ENCODE results near the gene LCP2. TPM values are rescaled to one million over a fixed set of nuclear protein-coding genes. Genes with fewer than 3 reads are reported as not detected.
"Not testable (repeated sequence)": the region's sequence is repeated elsewhere in the genome, so short reads cannot be mapped to it uniquely, and the experiment has no call there.

The LCP2 gene
- total RNA-seq, 1 experiment from 2014 or later, result 0.61 TPM

DNA sequence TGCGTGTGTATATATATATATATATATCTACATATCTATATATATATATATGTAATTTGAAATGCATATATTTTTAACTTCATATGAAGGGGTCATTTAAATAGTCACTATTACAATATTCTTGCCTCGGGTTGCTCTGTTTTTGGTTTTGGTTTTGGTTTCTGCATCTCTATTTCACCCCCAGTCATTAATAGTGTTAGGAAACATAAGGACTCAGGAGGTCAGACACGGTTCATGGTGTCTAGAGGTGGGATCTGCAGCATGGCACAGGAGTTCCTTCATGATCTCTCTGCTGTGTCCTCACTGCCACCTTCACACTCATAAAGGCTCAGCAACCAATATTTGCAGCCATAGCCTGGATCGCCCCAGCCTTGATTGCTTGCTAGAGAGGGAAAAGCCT is 48.2 kb downstream of the LCP2 start (continued):
- TF ChIP-seq, protein P1, sequence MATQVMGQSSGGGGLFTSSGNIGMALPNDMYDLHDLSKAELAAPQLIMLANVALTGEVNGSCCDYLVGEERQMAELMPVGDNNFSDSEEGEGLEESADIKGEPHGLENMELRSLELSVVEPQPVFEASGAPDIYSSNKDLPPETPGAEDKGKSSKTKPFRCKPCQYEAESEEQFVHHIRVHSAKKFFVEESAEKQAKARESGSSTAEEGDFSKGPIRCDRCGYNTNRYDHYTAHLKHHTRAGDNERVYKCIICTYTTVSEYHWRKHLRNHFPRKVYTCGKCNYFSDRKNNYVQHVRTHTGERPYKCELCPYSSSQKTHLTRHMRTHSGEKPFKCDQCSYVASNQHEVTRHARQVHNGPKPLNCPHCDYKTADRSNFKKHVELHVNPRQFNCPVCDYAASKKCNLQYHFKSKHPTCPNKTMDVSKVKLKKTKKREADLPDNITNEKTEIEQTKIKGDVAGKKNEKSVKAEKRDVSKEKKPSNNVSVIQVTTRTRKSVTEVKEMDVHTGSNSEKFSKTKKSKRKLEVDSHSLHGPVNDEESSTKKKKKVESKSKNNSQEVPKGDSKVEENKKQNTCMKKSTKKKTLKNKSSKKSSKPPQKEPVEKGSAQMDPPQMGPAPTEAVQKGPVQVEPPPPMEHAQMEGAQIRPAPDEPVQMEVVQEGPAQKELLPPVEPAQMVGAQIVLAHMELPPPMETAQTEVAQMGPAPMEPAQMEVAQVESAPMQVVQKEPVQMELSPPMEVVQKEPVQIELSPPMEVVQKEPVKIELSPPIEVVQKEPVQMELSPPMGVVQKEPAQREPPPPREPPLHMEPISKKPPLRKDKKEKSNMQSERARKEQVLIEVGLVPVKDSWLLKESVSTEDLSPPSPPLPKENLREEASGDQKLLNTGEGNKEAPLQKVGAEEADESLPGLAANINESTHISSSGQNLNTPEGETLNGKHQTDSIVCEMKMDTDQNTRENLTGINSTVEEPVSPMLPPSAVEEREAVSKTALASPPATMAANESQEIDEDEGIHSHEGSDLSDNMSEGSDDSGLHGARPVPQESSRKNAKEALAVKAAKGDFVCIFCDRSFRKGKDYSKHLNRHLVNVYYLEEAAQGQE (IDR thresholded peaks at IDR 0.05; ENCODE audit: low read depth), result no peak
- TF ChIP-seq POLR2A (IDR thresholded peaks at IDR 0.05; ENCODE audit: borderline replicate concordance, extremely low read depth, insufficient read depth, insufficient read length) (no peak), EZH2 (IDR thresholded peaks at IDR 0.05) (no peak)

DNA sequence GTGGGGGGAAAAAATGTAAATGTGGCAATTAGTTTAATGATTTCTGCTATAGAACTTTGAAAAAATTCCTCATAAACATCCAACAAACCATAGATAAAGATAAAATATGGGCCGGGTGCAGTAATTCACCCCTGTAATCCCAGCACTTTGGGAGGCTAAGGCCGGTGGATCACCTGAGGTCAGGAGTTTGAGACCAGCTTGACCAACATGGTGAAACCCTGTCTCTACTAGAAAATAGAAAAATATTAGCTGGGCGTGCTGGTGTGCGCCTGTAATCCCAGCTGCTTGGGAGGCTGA is 48.7 kb downstream of the LCP2 start:
- POLR2A ChIA-PET; BruUV-seq (replicated peaks); intact Hi-C loops (cut with micrococcal nuclease); H3K4me1 ChIP-seq (ENCODE audit: control insufficient read depth in 1 of 2, insufficient read depth in 2 of 2, low read length in 2 of 2); H3K9me3 ChIP-seq (ENCODE audit: control insufficient read depth in 1 of 2, insufficient read depth in 1 of 2, low read depth in 1 of 2, low read length in 2 of 2); DNase-seq (ENCODE audit: low read depth, low spot score); CTCF ChIA-PET; H3K36me3 ChIP-seq (ENCODE audit: control insufficient read depth in 1 of 2, insufficient read depth in 2 of 2, low read length in 2 of 2); H3K9me2 ChIP-seq (ENCODE audit: insufficient read depth); H3K27ac ChIP-seq (ENCODE audit: low read depth, low read length); H3K4me3 ChIP-seq (replicated peaks in 1 of 2; ENCODE audit: low read depth in 1 of 2, low read length in 2 of 2); ATAC-seq; H2AFZ ChIP-seq (ENCODE audit: low read depth, low read length, poor library complexity, severe bottlenecking); H3K79me2 ChIP-seq (ENCODE audit: insufficient read depth, low read length); H4K20me1 ChIP-seq (ENCODE audit: insufficient read depth); H3K9ac ChIP-seq (ENCODE audit: low read length); RAD21 ChIA-PET (ENCODE audit: low non-redundant PET in 1 of 2, low total read pairs in 2 of 2, uncharacterized antibody in 2 of 2, unreplicated experiment in 2 of 2); H3K4me2 ChIP-seq (ENCODE audit: low read length): not testable (repeated sequence)
- H3K27me3 ChIP-seq (ENCODE audit: insufficient read depth, low read length), result peaks cover 74% of the 10 kb centered on the region

DNA sequence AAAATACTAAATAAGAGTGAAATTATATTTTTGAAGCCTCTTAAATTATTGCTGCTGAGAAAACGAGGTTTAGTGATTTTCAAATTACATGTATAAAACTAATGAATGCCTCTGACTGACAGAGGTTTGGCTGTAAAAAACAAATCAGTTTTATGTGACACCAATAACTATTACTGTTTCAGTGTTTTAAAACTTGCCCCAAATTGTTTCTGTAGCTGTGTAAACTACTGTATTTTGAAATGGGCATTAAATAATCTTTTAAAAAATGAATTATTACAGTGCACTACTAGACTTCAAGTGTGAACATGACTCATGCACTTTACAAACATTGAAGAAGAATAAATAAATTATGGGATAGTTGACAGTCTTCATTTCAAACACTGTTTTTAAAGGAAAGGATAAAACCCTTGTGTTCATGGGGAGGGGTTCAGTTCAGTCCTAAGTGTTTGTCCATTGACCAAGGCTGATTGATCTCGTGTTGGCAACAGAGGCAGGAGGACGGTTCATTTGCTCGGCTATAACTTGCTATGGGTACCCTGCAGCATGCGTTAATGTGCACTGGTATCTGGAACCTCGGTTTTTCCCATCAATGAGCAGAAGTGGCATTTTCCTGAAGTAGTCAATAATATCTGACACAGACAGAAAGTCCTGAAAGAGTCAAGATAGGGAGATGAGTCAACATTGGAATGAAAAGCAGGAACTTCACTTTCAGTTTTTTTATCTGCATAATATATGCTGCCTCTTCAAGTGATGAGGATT is 49.2 kb downstream of the LCP2 start:
- Histone ChIP-seq H2AFZ (ENCODE audit: low read depth, low read length, poor library complexity, severe bottlenecking) (no peak overlapping the region), H3K9me2 (ENCODE audit: insufficient read depth) (no peaks in the 10 kb centered on the region), H3K79me2 (ENCODE audit: insufficient read depth, low read length) (no peaks in the 10 kb centered on the region), H3K4me3 (replicated peaks in 1 of 2; ENCODE audit: low read depth in 1 of 2, low read length in 2 of 2) (no peak overlapping the region), H3K27ac (ENCODE audit: low read depth, low read length) (no peak overlapping the region), H4K20me1 (ENCODE audit: insufficient read depth) (no peaks in the 10 kb centered on the region), H3K9me3 (ENCODE audit: control insufficient read depth in 1 of 2, insufficient read depth in 1 of 2, low read depth in 1 of 2, low read length in 2 of 2) (no peaks in the 10 kb centered on the region), H3K9ac (ENCODE audit: low read length) (no peak overlapping the region), H3K36me3 (ENCODE audit: control insufficient read depth in 1 of 2, insufficient read depth in 2 of 2, low read length in 2 of 2) (no peaks in the 10 kb centered on the region), H3K4me1 (ENCODE audit: control insufficient read depth in 1 of 2, insufficient read depth in 2 of 2, low read length in 2 of 2) (no peaks in the 10 kb centered on the region), H3K4me2 (ENCODE audit: low read length) (no peak overlapping the region), H3K27me3 (ENCODE audit: insufficient read depth, low read length) (peaks cover 68% of the 10 kb centered on the region)
- RAD21 ChIA-PET (ENCODE audit: low non-redundant PET in 1 of 2, low total read pairs in 2 of 2, uncharacterized antibody in 2 of 2, unreplicated experiment in 2 of 2), result no interaction called here
- CTCF ChIA-PET, result no interaction called here
- DNase-seq (ENCODE audit: low read depth, low spot score) (no peak), ATAC-seq (no peak)
- POLR2A ChIA-PET, result no interaction called here
- intact Hi-C loops (cut with micrococcal nuclease), result no loop called here
- BruUV-seq (replicated peaks), result no TSS peak
- TF ChIP-seq EZH2phosphoT487 (IDR thresholded peaks at IDR 0.05; ENCODE audit: borderline replicate concordance), result no peak
- no peak for TF ChIP-seq TCF7L2 (IDR thresholded peaks at IDR 0.05; ENCODE audit: borderline replicate concordance, extremely low read depth, insufficient read depth, insufficient read length)
- TF ChIP-seq EZH2 (IDR thresholded peaks at IDR 0.05), result no peak
- TF ChIP-seq SIN3A (IDR thresholded peaks at IDR 0.05; ENCODE audit: low read depth), result no peak
- TF ChIP-seq, protein P2, sequence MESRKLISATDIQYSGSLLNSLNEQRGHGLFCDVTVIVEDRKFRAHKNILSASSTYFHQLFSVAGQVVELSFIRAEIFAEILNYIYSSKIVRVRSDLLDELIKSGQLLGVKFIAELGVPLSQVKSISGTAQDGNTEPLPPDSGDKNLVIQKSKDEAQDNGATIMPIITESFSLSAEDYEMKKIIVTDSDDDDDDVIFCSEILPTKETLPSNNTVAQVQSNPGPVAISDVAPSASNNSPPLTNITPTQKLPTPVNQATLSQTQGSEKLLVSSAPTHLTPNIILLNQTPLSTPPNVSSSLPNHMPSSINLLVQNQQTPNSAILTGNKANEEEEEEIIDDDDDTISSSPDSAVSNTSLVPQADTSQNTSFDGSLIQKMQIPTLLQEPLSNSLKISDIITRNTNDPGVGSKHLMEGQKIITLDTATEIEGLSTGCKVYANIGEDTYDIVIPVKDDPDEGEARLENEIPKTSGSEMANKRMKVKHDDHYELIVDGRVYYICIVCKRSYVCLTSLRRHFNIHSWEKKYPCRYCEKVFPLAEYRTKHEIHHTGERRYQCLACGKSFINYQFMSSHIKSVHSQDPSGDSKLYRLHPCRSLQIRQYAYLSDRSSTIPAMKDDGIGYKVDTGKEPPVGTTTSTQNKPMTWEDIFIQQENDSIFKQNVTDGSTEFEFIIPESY (IDR thresholded peaks at IDR 0.05; ENCODE audit: extremely low read depth, insufficient replicate concordance, low read length), result no peak
- no peak for TF ChIP-seq SRF (IDR thresholded peaks at IDR 0.05; ENCODE audit: low read depth)
- TF ChIP-seq EGR1 (IDR thresholded peaks at IDR 0.05; ENCODE audit: low read depth), result no peak
- TF ChIP-seq, protein P3, sequence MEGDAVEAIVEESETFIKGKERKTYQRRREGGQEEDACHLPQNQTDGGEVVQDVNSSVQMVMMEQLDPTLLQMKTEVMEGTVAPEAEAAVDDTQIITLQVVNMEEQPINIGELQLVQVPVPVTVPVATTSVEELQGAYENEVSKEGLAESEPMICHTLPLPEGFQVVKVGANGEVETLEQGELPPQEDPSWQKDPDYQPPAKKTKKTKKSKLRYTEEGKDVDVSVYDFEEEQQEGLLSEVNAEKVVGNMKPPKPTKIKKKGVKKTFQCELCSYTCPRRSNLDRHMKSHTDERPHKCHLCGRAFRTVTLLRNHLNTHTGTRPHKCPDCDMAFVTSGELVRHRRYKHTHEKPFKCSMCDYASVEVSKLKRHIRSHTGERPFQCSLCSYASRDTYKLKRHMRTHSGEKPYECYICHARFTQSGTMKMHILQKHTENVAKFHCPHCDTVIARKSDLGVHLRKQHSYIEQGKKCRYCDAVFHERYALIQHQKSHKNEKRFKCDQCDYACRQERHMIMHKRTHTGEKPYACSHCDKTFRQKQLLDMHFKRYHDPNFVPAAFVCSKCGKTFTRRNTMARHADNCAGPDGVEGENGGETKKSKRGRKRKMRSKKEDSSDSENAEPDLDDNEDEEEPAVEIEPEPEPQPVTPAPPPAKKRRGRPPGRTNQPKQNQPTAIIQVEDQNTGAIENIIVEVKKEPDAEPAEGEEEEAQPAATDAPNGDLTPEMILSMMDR (IDR thresholded peaks at IDR 0.05 in 2 of 3, conservative IDR thresholded peaks at IDR 0.05 in 1 of 3; ENCODE audit: borderline replicate concordance in 1 of 3, insufficient read depth in 1 of 3, low read depth in 2 of 3, low read length in 2 of 3), result no peak
